OCI-LY7 (cell line): Measurements from ENCODE around the gene SSBP4. TPM values are rescaled to one million over a fixed set of nuclear protein-coding genes. Genes with fewer than 3 reads are reported as not detected.

Experiments
- BruUV-seq: library from RNA; stranded (reverse); fragments of 400-500 nt; replicated peaks from 2 replicates; lab custom pipeline; 2021; lab: Mats Ljungman, UMichigan
- CTCF ChIA-PET: fragments of 300-600 bp; sonication (Branson Sonifier 250); formaldehyde crosslinking; loops from one replicate; lab custom pipeline; 2022; ENCODE audit warnings: antibody characterized with exemption; ENCODE audit not compliant: unreplicated experiment; lab: Charles Lee
- POLR2A ChIA-PET: fragments of 300-600 bp; sonication (Branson Sonifier 250); formaldehyde crosslinking; loops from one replicate; lab custom pipeline; 2022; ENCODE audit warnings: antibody characterized with exemption; lab: Charles Lee
- DNase-seq: peaks from one replicate; pipeline ENCODE4 v3.0.0-alpha.2; 2015; ENCODE audit warnings: low spot score
- H2AFZ ChIP-seq: fragments of 200-600 bp; sonication (generic), shearing (Covaris generic); 2 replicates; pipeline ENCODE4 v1.6.1; 2014; ENCODE audit warnings: mild to moderate bottlenecking, antibody characterized with exemption, low read length, moderate library complexity
- H3K27ac ChIP-seq: fragments of 200-600 bp; sonication (generic); 2 replicates; pipeline ENCODE4 v1.5.1; 2014; ENCODE audit warnings: mixed run types, low read depth, mild to moderate bottlenecking, moderate library complexity, low read length, inconsistent platforms; ENCODE audit not compliant: poor library complexity, severe bottlenecking
- H3K36me3 ChIP-seq: fragments of 200-600 bp; sonication (generic); 2 replicates; pipeline ENCODE4 v1.6.1; 2014; ENCODE audit warnings: mild to moderate bottlenecking, antibody characterized with exemption, low read length, moderate library complexity, mixed read lengths; ENCODE audit not compliant: insufficient read depth
- H3K4me1 ChIP-seq: fragments of 200-600 bp; sonication (generic); 2 replicates; pipeline ENCODE4 v1.5.1; 2014; ENCODE audit warnings: mild to moderate bottlenecking, low read length; ENCODE audit not compliant: insufficient read depth, poor library complexity, severe bottlenecking
- H3K4me2 ChIP-seq: fragments of 200-600 bp; sonication (generic); 2 replicates; pipeline ENCODE4 v1.6.1; 2014; ENCODE audit warnings: mild to moderate bottlenecking, low read length
- H3K4me3 ChIP-seq: fragments of 200-600 bp; sonication (generic); 2 replicates; pipeline ENCODE4 v1.5.1; 2014; ENCODE audit warnings: mild to moderate bottlenecking, low read depth, low read length; ENCODE audit not compliant: poor library complexity, severe bottlenecking
- H3K79me2 ChIP-seq: fragments of 200-600 bp; sonication (generic); 2 replicates; pipeline ENCODE4 v1.6.1; 2016; ENCODE audit warnings: low read depth, mild to moderate bottlenecking, low read length, moderate library complexity, mixed read lengths; ENCODE audit not compliant: insufficient read depth
- H3K9me2 ChIP-seq: fragments of 200-600 bp; sonication (generic); 2 replicates; pipeline ENCODE4 v1.6.1; 2016; ENCODE audit warnings: mild to moderate bottlenecking, low read length, mixed read lengths; ENCODE audit not compliant: insufficient read depth
- H3K9me3 ChIP-seq: fragments of 200-600 bp; sonication (generic); 2 replicates; pipeline ENCODE4 v1.6.1; 2014; ENCODE audit warnings: mild to moderate bottlenecking, mixed run types, low read length, mixed read lengths
- H4K20me1 ChIP-seq: fragments of 200-600 bp; sonication (generic); 2 replicates; pipeline ENCODE4 v1.6.1; 2014; ENCODE audit warnings: mild to moderate bottlenecking, antibody characterized with exemption, low read length, moderate library complexity, mixed read lengths; ENCODE audit not compliant: insufficient read depth
- EZH2phosphoT487 ChIP-seq: fragments of 200-600 bp; sonication (generic); IDR thresholded peaks from 2 replicates; pipeline ENCODE4 v1.6.1; 2018; ENCODE audit warnings: low read depth, borderline replicate concordance, mild to moderate bottlenecking, mixed run types, antibody characterized with exemption, low read length, moderate library complexity, mixed read lengths
- intact Hi-C: fragments of 100-400 bp; cut with micrococcal nuclease; formaldehyde crosslinking; loops from one replicate; pipeline ENCODE4 v1.10.0; 2022; ENCODE audit not compliant: unreplicated experiment
- total RNA-seq, 2 experiments: library from RNA; depleted of rRNA in 1 of 2; stranded (reverse); fragments of >200 nt in 1 of 2; shearing (Covaris generic) in 1 of 2; gene quantifications; 2 replicates each; pipeline ENCODE4 v1.2.3, GENCODE V29; 2014 to 2022
- TF ChIP-seq, protein P1 (sequence below): fragments of 200-600 bp; sonication (generic); conservative IDR thresholded peaks from 2 replicates; pipeline ENCODE4 v1.5.1; 2014; ENCODE audit warnings: mild to moderate bottlenecking, antibody characterized with exemption, low read length, moderate library complexity, mixed read lengths

Gene SSBP4
- total RNA-seq, 2 experiments from 2014 or later: 92.9 to 117 TPM

DNA sequence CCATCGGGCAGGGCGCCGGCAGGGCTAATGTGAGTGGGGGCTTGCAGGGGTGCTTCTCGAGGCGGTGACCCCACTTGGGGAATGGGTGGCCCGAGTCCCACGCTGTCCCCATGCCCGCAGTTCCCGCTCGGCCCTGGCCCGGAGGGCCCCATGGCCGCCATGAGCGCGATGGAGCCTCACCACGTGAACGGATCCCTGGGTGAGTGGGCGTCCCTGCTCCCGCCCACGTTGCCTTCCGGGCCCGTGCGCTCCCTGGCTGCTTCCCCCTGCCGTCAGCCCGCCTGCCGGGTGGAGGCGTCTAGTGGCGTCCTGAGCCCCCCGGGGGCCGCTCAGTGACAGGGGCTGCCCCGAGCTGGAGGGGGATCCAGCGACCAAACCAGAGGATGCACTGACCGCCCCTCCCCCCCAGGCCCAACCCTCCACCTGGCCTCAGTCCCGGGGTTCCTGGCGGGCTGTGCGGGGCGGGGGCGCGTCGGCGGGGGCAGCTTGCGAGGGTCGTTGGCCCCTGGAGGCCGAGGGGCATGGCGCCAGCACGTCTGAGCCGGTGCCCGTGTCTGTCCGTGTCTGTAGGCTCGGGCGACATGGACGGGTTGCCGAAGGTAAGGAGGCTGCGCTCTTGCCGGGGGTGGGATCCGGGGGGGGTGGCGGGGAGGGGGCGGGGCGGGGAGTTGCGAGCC, 14.0 kb downstream of the SSBP4 start:
- Histone ChIP-seq H3K4me3 (no peak overlapping the region), H3K4me2 (peak overlapping the region; percentile 56), H3K9me2 (no peaks in the 10 kb centered on the region), H3K27ac (no peak overlapping the region), H3K79me2 (no peaks in the 10 kb centered on the region), H2AFZ (no peak overlapping the region), H4K20me1 (no peaks in the 10 kb centered on the region), H3K36me3 (no peaks in the 10 kb centered on the region), H3K9me3 (no peaks in the 10 kb centered on the region), H3K4me1 (peaks cover 40% of the 10 kb centered on the region)
- POLR2A ChIA-PET: no interaction called here
- CTCF ChIA-PET: no interaction called here
- intact Hi-C loops: no loop called here
- TF ChIP-seq, protein P1, sequence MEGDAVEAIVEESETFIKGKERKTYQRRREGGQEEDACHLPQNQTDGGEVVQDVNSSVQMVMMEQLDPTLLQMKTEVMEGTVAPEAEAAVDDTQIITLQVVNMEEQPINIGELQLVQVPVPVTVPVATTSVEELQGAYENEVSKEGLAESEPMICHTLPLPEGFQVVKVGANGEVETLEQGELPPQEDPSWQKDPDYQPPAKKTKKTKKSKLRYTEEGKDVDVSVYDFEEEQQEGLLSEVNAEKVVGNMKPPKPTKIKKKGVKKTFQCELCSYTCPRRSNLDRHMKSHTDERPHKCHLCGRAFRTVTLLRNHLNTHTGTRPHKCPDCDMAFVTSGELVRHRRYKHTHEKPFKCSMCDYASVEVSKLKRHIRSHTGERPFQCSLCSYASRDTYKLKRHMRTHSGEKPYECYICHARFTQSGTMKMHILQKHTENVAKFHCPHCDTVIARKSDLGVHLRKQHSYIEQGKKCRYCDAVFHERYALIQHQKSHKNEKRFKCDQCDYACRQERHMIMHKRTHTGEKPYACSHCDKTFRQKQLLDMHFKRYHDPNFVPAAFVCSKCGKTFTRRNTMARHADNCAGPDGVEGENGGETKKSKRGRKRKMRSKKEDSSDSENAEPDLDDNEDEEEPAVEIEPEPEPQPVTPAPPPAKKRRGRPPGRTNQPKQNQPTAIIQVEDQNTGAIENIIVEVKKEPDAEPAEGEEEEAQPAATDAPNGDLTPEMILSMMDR: no peak
- TF ChIP-seq EZH2phosphoT487: no peak
- DNase-seq: peak; percentile 38
- BruUV-seq: no TSS peak

DNA sequence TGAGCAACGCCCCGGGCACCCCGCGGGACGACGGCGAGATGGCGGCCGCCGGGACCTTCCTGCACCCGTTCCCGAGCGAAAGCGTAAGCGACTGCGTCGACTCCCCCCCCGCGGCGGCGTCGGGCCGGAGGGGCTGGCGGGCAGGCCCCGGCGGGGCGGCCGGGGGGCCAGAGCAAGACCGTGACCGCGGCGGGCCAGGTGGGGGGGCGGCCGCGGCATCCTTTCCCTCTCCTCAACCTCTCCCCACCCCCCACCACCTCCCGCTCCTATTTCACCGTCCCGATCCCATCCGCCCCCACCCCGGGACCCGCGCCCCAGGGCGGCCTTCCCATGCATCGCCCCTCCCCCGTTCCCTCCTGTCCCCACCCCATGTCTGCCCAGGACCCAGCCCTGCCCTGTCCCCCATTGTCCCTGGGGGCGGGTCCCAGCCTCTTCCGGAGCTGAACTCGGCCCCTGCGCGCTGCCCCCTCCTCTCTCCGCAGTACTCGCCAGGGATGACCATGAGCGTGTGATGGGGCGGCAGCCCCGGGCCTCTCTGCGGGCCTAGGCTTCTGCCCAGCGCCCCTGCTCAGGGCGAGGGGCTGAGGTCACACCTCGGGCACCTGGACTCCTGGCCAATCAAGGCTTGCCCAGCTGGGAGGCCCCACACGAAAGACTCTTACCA, 14.7 kb downstream of the SSBP4 start:
- no peak overlapping the region for H3K27ac ChIP-seq
- no peak overlapping the region for H2AFZ ChIP-seq
- H3K9me2 ChIP-seq: no peaks in the 10 kb centered on the region
- intact Hi-C loops: no loop called here
- BruUV-seq: TSS peak; percentile 88
- H4K20me1 ChIP-seq: no peaks in the 10 kb centered on the region
- H3K9me3 ChIP-seq: no peaks in the 10 kb centered on the region
- TF ChIP-seq EZH2phosphoT487: no peak
- TF ChIP-seq, protein P1: no peak
- POLR2A ChIA-PET: no interaction called here
- H3K79me2 ChIP-seq: no peaks in the 10 kb centered on the region
- H3K4me1 ChIP-seq: peaks cover 33% of the 10 kb centered on the region
- no peak for DNase-seq
- H3K4me2 ChIP-seq: no peak overlapping the region
- H3K36me3 ChIP-seq: no peaks in the 10 kb centered on the region
- H3K4me3 ChIP-seq: no peak overlapping the region
- CTCF ChIA-PET: no interaction called here
